HG02973 (cell line): ENCODE results near the gene PTPRM.

Experiments
- ATAC-seq: cut with Tn5 transposase; IDR thresholded peaks from one replicate; pipeline ENCODE4 v1.9.1; 2021; ENCODE audit warnings: moderate library complexity; ENCODE audit not compliant: unreplicated experiment

The PTPRM gene

DNA sequence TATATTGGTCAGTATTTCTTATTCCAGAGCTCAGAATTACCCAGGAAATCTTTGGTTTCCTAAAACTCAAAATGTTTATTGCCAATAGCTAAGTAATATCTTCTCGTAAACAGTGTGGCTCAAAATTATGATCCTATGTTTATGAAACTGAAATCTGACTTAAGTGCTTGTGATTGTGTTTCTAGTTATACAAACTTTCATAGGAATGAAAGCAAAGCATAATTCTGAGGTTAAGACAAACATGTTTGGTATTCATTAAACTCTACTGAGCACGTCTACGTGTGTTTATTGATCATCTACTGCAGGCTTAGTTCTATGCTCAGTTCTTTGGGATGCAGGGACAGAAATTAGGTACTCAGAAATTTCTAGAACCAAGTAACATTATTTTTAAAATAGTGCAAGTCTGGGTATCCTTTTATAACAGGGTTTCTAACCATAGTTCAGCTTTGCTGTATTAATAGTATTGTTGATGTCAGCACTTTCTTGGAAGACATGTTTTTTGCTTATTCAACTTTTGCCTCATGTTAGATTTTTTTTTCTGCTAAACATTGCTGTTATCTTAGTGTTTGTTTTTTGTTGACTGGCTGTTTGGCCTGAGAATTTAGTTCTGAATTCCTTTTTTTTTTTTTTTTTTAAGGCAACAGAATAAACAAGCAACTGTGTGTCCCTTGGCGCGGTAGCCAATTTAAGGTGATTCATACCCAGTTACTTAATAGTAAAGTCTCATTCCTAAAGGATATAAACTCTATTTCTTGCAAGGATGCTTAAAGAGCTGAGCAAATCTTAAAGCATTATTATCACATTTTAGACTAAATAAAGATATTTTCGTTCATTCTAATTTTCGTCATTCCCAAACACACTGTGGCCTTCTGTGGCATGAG lies 31.3 kb downstream of the PTPRM start:
- no peak for ATAC-seq

DNA sequence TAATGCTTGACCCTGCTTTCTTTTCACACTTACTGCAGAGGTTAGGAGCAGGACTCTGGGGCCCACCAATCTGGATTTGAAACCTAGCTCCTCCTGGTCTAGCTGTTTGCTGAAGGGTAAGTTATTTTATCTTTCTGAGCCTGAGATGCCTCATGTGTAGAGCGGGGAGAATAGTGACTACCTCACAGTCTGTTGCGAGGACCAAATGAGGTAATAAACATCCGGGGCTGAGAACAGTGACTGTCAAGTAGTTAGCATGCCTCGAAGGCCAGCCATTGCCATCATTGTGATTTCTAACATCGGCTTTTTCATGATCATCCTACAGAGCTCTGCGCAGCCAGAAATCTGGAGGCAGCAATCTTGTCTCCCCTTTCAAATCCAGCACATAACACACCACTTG lies 32.9 kb downstream of the PTPRM start:
- ATAC-seq: no peak

DNA sequence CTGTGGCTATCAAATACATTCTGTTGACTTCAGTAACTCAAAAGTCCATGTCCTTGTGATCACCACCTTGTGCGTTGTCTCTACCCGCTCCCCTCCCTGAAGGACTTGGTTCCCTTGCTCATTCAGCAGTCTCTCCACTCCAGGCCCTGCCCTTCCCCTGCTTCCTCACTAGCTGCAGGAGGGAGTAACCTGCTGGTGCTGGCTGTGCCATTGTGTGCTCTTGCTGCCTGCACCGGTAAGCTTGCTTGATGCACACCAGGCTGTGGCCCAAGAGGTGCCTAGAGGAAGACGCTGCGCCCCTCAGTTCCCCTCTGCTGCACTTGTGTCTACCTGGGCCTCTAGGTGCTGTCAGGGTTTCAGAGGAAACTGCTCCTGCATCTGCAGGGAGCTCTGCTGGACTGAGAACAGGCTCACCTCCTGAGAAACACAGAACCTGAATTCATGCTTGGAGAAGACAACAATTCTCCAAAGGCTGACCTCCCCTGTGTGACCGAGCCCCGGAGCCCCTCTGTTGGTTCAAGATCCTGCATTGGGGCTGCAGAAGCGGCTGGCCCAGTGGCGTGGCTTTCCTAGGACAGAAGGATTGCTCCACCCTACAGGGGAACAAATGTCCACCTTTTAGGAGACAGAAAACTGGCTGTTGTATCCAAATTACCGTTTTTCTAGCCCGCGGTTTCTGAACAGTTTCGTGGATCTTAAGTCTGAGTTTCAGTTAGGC lies 33.6 kb downstream of the PTPRM start:
- ATAC-seq: no peak

DNA sequence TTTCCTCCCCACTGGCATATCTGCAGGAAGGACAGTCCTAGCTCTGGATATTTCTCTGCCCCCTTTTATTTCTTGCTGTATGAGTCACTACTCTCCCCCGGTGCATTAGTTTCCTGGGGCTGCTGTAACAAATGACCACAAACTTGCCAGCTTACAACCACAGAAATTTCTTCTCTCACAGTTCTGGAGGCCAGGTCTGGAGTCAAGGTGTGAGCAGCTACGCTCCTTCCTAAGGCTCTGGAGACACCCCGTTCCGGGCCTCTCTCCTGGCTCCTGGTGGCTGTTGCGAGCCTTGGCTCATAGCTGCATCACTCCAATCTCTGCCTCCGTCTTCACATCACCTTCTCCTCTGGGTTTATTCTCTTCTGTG lies 34.1 kb downstream of the PTPRM start:
- no peak for ATAC-seq

DNA sequence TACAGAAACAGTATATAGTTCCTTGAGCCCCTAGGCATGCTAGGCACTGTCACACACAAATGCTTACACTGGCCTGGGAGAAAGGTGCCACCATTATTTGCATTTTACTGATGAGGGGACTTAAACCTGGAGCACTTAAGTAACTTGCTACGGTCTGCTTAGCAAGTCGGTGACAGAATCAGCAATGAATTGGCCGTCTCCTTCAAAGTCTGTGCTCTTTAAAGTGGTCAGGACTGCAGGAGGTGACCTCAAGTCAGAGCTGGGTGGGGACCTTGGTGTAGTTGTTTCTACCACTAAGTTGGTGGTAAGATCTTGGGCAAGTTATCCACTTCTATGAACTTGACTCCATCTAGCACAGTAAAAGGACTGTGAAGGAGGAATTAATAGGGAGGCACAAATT lies 34.8 kb downstream of the PTPRM start:
- ATAC-seq: no peak

DNA sequence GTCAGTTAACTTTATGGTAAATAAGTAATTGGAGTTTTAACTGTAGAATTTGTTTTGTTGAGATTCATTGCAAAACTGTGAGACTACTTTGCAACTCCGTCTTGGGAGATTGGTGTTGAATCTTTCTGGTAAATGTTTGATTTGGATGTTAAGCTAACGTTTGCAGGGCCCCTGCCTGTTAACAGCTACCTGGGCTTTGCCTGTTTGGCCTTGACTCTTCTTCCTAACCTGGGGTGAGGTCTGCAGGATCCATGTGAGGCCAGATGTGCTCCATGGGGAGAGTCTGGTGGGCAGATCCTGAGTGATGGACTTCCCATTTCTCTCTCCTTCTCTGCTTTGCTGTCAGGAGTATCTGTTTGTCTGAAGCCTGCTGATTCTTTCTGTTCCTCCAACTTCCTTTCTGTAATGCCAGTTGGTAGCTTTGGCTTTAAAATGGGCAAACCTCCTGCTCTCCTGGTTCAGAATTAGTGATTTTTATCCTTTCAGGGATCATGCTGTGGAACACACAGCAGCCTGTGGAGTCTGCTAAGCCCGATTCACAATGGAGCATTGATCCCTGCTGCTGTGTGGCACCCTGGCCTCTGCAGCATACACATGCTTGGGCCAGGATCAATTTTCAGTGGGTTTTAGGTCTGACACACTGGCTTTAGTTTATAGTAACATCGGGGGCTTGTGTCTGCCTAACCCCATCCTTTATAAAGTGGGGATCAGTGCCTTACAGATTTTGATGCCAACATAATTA lies 36.3 kb downstream of the PTPRM start:
- ATAC-seq: no peak

DNA sequence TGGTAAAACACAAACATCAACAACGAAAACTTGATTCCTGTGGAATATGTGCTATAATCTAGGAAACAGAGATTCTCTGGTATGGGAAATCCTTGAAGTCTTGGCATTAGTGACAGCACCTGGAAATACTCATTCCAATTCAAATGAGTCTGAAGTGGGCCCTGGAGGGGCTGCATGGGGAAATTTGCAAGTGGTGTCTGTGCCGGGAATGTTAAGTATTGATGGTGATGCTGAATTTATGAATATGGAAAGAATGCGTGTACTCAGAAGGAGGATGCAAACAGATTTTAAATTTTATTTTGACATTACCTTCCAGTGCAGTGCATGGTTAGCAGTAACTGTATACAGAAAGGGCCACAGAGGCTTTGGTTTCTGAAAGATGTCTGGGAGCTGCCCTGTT lies 37.2 kb downstream of the PTPRM start:
- ATAC-seq: no peak

DNA sequence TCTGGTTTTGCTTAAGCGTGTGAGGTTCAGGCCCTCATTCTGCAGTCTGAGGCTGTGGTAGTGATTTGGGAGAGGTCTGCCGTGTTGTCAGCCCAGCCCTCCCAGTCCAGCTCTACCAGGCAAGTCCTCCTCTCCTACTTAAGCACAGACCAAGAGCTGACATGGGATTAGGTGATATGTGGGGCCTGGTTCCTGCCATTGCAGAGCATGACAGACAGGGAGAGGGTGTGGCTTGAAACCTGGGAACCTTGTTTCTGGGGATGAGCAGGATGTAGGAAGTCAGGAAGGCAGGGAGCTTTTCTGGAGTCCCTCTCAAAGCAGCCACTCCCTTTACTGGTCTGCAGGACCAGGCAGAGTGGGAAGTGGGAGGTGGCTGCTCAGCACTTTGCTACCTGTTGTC lies 38.6 kb downstream of the PTPRM start:
- no peak for ATAC-seq

DNA sequence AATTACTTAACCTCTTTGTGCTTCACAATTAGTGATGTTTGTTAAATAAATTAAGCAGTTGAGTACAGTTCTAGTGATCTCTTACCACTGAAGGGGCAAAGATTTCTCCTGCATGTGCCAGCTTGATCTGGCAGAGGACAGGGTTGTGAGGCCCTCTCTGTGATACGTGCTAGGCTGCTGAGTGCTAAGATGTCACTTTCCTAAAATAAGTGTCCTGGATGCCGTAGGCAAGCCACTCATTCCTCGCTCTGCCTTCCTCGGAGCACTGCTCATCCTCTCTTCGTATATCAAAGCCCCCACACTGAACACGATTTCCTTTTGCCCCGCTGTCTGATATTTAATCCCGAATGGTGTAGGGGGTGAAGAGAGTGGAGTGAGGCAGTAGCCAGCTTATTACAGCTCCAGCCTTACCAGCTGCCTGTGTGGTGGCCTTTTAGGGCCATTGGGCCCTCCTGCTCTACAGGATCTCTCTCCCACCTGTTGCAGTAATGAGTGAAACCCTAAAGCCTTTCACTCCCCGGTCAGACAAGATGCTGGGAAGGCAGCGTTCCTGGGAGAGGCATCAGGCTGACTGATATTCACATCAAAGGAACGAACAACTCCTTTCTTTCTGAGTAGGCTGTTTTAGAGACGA lies 40.5 kb downstream of the PTPRM start:
- no peak for ATAC-seq

DNA sequence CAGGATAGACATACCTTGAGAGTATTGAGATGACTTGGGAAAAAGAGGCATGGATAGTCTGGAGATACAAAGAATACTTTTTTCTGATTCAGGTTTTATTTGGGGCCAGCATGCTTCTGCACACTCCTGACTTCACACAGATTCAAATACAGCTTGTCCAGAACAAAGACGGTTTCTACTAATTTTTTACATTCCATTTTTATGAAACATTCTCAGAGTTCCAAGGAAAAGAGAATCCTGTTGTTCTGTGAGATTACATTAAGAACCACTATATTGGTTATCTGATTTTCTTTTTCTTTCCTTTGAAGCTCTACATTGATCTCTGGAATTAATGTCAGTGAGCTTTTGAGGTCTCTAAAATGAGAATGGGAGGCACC lies 41.0 kb downstream of the PTPRM start:
- ATAC-seq: no peak

DNA sequence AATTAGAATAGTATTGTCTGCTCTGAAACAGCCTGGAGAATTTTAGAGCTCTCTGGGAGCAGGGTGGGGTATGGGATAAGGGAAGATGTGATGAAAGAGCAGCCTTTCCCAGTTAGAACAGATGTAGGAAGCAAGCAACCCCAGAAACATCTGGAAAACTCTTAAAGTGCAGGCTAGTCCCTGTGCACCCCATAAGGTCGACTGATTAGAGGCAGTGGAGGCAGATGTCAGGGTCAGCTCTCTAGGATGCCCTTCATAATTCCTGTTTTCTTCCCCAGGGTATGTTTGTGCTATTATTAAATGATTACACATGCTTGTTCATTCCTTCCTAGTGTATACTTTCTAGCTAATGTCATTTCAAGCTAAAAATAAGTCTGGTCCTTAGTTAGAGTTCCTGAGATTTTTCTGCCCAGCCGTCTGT lies 41.7 kb downstream of the PTPRM start:
- ATAC-seq: no peak

DNA sequence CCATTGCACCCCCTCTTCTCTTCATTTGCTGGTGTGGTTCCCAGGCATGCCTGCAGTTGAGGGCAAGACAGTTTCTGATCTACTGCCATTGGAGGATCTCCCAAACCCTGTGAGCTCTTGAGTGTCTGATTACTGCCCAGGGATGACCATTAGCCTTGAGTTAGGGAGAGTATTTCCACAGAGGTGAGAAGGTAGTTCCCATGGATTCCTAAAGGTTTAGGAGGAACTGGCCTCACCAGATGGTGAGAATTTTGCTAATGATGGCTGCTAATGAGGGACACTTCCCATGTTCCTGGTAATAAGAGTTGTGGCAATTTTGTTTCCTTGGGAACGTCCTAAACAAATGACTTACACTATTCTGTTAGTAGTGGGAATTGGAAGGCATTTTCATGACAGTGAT lies 42.5 kb downstream of the PTPRM start:
- no peak for ATAC-seq

DNA sequence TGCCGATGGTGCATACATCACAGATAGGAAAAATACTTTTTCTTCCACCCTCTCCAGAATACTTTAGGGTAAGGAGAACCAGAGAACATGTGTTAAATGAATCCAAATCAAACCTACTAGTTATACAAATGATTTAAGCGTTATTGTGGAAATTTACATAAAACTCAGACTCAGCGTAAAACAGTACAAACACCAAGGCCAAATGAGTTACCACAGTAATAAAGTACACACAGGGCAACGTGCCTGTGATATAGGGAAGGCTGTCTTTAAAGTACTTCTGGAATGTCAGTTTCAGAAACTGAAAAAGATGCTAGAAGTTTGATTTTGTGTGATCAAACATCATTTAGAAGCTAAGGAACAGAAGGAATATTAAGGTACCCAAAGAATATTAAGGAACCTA lies 46.9 kb downstream of the PTPRM start:
- ATAC-seq: no peak

DNA sequence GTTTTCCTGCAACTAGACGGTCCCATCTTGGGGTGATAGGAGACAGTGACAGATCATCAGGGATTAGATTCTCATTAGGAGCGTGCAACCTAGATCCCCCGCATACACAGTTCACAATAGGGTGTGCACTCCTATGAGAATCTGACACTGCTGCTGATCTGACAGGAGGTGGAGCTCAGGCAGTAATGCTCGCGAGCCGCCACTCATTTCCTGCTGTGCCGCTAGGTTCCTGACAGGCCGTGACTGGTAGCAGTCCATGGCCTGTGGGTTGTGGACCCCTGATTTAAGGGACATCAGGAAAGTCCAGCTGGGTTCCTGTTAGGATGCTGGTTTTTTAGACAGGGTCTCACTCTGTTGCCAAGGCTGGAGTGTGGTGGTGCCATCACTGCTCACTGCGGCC lies 48.7 kb downstream of the PTPRM start:
- ATAC-seq: no peak

DNA sequence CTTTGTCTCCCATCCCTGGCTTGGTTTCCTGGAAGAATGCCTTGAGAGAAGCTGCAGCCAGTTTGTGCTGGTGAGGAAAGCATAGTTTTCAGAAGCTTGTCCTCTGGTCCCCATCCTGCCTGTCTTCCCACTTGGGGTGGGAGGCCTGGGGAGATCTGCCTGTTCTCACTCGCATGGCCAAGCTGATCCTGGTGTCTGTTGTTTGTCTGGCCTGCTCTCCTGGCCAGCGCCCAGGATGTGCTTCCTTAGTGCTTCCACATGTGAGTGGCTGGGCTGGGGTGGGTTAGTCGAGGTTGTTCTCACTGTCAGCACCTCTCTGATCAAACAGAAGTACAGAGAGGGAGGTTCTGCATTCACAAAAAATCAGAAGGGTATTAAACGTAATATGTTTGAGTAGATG lies 49.5 kb downstream of the PTPRM start:
- no peak for ATAC-seq

DNA sequence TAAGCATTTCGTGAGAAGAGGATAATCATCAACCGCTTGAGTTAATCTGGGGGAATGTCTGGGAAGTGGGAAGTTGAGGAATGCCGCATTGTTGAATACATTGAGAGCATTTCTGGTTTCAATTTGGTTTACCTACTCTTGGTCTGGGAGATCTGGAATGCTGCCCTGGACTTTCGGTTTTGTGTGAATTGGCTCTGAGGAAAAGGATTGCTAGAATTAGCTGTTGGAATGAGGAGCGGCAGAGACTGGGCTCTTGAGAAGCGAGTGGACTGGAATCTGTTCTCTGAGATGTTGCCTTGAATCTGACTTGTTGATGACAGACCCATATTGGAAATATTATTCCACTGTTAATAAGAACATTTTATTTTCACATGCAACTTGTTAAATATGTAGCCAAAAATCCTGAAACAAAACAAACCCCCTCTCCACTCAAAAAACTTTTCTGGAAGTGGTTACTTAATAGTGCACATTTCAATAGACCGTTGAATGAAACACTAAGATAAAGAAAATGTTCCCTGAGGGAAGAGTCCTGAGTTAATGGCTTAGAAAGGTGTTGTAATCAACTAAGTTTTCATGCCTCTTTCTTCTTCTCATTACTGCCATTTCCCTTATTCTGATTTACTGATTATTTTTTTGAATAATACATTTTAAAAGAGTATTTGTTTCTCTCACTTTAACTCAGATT lies 50.8 kb downstream of the PTPRM start:
- ATAC-seq: no peak

DNA sequence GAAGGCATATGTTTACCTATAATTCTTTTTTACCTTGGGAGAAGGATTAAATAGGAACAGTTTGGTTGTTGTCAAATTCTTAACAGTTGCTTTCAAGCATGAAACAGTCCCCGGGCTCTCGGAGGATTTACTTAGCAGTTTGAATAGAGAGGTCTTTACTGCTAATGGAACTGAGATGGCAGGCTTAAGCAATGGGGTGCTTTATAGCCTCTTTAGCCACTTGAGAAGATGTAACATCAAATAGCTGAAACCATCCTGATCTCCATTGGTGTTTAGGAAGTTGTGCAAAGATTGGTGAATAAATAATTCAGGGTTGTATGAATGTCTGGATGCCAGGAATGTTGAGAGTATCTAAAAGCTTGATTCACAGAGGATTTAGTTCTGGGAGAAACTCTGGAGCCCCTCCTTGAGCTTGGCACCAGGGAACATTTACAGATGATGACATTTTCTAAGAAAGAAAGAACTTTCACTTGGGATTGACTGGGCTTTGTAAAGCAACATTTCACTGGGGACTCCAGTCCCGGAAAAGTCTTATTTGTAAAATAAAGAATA lies 51.9 kb downstream of the PTPRM start:
- no peak for ATAC-seq

DNA sequence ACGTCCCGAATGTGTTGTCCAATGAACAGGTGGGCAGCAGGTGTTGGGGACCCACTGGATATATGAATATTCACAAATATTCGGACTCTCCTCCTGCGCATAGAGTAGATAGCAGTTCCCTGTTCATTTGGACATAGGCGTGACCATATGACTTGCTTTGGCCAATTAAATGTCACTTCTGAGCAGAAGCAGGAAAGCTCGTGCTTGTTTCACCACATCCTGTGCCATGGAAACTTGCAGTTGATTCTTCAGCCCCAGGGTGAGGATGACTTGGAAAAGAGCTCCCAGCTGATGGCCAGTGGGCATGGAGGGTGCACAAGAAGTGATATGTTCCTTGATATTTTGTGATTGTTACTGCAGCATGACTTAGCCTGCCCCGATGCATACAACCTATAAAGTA lies 52.6 kb downstream of the PTPRM start:
- ATAC-seq: no peak

DNA sequence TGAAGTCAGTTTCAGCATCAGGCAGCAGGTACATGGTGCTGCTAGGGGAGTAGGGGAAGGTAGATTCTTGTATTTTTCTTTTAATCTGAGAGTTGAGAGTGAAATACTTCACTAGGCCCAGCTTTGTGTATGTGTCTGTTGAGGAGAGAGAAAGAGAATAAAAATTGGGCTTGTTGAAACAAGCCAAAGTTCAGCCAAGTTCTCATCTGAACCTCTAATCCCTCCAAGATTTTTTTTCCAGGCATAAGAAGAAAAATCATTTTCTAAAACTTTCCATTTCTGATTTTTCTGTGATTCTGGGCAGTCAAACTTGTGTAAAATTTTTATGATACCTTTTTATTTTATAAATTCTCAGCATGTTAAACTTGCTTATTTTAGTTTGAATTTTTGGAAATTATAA lies 55.6 kb downstream of the PTPRM start:
- no peak for ATAC-seq

DNA sequence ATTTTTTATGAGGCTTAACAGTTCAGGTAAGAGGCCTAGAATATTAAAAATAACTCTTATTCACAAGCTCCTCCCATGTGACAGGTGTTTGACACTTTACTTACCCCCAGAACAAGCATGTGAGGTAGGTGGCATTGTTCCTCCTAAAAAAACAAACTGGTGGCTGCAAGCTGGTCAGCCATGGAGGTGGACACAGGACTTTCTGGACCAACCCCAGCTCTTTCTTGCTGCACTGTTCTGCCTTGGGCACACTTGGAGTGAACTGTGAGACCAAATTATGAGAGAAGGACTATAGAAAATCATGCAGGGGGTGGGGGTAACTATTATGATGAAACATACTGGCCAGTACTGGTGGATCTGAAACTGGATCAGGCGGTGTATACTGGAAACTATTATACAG lies 56.6 kb downstream of the PTPRM start:
- ATAC-seq: no peak

DNA sequence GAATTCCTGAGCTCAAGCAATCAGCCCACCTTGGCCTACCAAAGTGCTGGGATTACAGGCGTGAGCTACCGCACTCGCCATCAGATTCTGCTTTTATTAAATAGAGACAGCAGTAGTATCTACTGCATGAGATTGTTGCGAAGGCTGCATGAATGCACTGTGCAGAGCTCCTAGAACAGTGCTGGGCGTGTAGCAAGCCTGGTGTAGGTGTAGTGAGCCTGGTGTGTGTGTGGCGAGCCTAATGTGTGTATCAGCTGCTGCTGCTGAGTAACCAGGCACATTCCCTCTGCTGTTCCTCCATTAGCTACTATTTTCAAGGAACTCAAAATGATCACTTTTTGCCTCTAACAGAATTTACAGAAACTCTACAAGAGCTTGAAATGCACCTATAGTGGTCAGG lies 57.6 kb downstream of the PTPRM start:
- ATAC-seq: no peak
